ENCODE measurements around the gene HDAC4. TPM values are rescaled to one million over a fixed set of nuclear protein-coding genes. Genes with fewer than 3 reads are reported as not detected.

The HDAC4 gene
- total and polyA plus RNA-seq, 9 of the 15 experiments (the other 6 are each of a cell fraction or from before 2014, with no cell fraction given) = 0.11 to 20.2 (median 4.0) TPM

DNA sequence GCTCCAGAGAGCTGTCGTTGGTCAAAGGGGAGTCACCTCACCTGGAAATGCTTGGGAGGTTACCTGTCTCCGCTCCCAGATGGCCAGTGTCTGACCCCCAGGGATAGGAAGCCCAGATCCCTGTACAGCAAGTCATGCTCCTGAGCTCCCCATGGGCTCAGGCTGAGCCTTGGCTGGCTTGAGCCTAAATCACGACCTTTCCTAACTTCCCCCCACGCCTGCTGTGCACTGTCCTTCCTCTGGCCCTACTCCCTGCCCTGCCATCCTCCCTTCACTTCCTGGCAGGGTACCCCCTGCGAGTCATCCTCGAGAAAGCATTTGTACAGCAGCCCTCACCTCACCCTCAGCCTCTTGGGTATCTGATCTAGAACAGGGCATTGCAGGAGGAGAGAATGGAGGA lies 9.2 kb upstream of the HDAC4 start:
- ChIA-PET POLR2A (interaction anchor here (1.0 kb wide), 1 partner anchor 17 kb away, joined by 3 read pairs; no protein-coding TSS in a partner anchor), CTCF (ENCODE audit: low intra/inter-chr PET ratio) (no interaction called here)
- Histone ChIP-seq H3K4me2 (ENCODE audit: insufficient read depth, low read length) (no peak overlapping the region), H4K20me1 (replicated peaks; ENCODE audit: control insufficient read depth, insufficient read depth, low read length) (no peaks in the 10 kb centered on the region), H3K4me3 (no peak overlapping the region), H3K79me2 (ENCODE audit: control insufficient read depth, insufficient read depth, low read length) (no peaks in the 10 kb centered on the region), H2AFZ (ENCODE audit: low read depth, low read length) (no peak overlapping the region), H3K27ac (ENCODE audit: extremely low read depth, low read depth, low read length) (no peak overlapping the region), H3K9me1 (ENCODE audit: control insufficient read depth, insufficient read depth, low read length) (no peaks in the 10 kb centered on the region), H3K4me1 (replicated peaks in 1 of 2; ENCODE audit: control insufficient read depth in 2 of 2, insufficient read depth in 2 of 2, low read length in 2 of 2) (no peaks in the 10 kb centered on the region), H3K9me3 (replicated peaks; ENCODE audit: control insufficient read depth, insufficient read depth, low read depth, low read length) (no peaks in the 10 kb centered on the region), H3K27me3 (ENCODE audit: control insufficient read depth in 2 of 2, insufficient read depth in 2 of 2, low read length in 2 of 2) (peaks cover 9 to 48% of the 10 kb centered on the region in 2 experiments), H3K36me3 (ENCODE audit: control insufficient read depth, insufficient read depth, low read length) (no peaks in the 10 kb centered on the region), H3K9ac (ENCODE audit: insufficient read depth in 1 of 2, low read depth in 2 of 2, low read length in 2 of 2) (no peak overlapping the region)
- BruUV-seq (replicated peaks) = no TSS peak
- in situ Hi-C loops (cut with MboI) (no loop called here), intact Hi-C loops (cut with micrococcal nuclease) (no loop called here)
- DNase-seq (ENCODE audit: extremely low read depth in 1 of 4, low spot score in 3 of 4) (no peak), ATAC-seq (no peak), FAIRE-seq (no peak)
- 1% methylated on average over 5 of the region's 6 CpGs for WGBS (ENCODE audit: insufficient coverage, low coverage, missing lambda C conversion rate)
- TF ChIP-seq, protein P1, sequence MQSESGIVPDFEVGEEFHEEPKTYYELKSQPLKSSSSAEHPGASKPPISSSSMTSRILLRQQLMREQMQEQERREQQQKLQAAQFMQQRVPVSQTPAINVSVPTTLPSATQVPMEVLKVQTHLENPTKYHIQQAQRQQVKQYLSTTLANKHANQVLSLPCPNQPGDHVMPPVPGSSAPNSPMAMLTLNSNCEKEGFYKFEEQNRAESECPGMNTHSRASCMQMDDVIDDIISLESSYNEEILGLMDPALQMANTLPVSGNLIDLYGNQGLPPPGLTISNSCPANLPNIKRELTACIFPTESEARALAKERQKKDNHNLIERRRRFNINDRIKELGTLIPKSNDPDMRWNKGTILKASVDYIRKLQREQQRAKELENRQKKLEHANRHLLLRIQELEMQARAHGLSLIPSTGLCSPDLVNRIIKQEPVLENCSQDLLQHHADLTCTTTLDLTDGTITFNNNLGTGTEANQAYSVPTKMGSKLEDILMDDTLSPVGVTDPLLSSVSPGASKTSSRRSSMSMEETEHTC (IDR thresholded peaks at IDR 0.05) = no peak
- TF ChIP-seq CEBPB (tag; IDR thresholded peaks at IDR 0.05) (no peak), ILK (tag; IDR thresholded peaks at IDR 0.05; ENCODE audit: borderline replicate concordance, low read depth) (no peak), ZBTB7A (IDR thresholded peaks at IDR 0.05; ENCODE audit: borderline replicate concordance, control insufficient read depth, low read depth, low read length) (no peak), HNRNPUL1 (IDR thresholded peaks at IDR 0.05; ENCODE audit: low read length) (no peak), GTF2E2 (tag; IDR thresholded peaks at IDR 0.05) (no peak), TAF7 (tag; IDR thresholded peaks at IDR 0.05) (no peak), GABPA (tag; conservative IDR thresholded peaks at IDR 0.05; ENCODE audit: low read depth) (no peak), XRCC5 (IDR thresholded peaks at IDR 0.05; ENCODE audit: low read depth, low read length) (no peak), ZNF184 (CRISPR knock-in tag; IDR thresholded peaks at IDR 0.05) (no peak)
- TF ChIP-seq, protein P2, sequence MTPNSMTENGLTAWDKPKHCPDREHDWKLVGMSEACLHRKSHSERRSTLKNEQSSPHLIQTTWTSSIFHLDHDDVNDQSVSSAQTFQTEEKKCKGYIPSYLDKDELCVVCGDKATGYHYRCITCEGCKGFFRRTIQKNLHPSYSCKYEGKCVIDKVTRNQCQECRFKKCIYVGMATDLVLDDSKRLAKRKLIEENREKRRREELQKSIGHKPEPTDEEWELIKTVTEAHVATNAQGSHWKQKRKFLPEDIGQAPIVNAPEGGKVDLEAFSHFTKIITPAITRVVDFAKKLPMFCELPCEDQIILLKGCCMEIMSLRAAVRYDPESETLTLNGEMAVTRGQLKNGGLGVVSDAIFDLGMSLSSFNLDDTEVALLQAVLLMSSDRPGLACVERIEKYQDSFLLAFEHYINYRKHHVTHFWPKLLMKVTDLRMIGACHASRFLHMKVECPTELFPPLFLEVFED (CRISPR knock-in tag; conservative IDR thresholded peaks at IDR 0.05) = no peak
- TF ChIP-seq, protein P3, sequence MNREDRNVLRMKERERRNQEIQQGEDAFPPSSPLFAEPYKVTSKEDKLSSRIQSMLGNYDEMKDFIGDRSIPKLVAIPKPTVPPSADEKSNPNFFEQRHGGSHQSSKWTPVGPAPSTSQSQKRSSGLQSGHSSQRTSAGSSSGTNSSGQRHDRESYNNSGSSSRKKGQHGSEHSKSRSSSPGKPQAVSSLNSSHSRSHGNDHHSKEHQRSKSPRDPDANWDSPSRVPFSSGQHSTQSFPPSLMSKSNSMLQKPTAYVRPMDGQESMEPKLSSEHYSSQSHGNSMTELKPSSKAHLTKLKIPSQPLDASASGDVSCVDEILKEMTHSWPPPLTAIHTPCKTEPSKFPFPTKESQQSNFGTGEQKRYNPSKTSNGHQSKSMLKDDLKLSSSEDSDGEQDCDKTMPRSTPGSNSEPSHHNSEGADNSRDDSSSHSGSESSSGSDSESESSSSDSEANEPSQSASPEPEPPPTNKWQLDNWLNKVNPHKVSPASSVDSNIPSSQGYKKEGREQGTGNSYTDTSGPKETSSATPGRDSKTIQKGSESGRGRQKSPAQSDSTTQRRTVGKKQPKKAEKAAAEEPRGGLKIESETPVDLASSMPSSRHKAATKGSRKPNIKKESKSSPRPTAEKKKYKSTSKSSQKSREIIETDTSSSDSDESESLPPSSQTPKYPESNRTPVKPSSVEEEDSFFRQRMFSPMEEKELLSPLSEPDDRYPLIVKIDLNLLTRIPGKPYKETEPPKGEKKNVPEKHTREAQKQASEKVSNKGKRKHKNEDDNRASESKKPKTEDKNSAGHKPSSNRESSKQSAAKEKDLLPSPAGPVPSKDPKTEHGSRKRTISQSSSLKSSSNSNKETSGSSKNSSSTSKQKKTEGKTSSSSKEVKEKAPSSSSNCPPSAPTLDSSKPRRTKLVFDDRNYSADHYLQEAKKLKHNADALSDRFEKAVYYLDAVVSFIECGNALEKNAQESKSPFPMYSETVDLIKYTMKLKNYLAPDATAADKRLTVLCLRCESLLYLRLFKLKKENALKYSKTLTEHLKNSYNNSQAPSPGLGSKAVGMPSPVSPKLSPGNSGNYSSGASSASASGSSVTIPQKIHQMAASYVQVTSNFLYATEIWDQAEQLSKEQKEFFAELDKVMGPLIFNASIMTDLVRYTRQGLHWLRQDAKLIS (CRISPR knock-in tag; IDR thresholded peaks at IDR 0.05) = no peak
- TF ChIP-seq, protein P4, sequence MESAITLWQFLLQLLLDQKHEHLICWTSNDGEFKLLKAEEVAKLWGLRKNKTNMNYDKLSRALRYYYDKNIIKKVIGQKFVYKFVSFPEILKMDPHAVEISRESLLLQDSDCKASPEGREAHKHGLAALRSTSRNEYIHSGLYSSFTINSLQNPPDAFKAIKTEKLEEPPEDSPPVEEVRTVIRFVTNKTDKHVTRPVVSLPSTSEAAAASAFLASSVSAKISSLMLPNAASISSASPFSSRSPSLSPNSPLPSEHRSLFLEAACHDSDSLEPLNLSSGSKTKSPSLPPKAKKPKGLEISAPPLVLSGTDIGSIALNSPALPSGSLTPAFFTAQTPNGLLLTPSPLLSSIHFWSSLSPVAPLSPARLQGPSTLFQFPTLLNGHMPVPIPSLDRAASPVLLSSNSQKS (CRISPR knock-in tag; IDR thresholded peaks at IDR 0.05) = no peak
- TF ChIP-seq, protein P5, sequence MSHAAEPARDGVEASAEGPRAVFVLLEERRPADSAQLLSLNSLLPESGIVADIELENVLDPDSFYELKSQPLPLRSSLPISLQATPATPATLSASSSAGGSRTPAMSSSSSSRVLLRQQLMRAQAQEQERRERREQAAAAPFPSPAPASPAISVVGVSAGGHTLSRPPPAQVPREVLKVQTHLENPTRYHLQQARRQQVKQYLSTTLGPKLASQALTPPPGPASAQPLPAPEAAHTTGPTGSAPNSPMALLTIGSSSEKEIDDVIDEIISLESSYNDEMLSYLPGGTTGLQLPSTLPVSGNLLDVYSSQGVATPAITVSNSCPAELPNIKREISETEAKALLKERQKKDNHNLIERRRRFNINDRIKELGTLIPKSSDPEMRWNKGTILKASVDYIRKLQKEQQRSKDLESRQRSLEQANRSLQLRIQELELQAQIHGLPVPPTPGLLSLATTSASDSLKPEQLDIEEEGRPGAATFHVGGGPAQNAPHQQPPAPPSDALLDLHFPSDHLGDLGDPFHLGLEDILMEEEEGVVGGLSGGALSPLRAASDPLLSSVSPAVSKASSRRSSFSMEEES (CRISPR knock-in tag; IDR thresholded peaks at IDR 0.05) = no peak
